Measurements from ENCODE around the gene RAB27A.

DNA sequence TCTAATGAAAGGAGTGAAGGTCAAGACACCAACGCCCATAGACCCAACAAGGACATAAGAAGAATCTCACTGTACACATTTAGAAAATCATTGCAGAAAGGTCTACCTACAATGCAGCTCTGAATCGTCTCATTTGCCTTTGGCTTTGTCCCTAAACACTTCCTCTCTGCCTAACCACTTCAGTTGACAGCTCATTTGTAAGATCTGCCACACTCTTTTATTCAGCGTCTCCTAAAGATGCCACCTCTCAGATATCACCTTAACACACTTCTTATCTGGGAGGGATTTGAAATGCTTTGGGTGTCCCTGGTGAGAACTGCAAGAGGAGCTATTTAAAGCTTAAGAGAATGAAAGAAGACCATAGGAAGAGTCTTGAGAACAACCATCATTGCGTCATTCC lies 38.7 kb downstream of the RAB27A start:
- no peak for TF ChIP-seq EZH2 (IDR thresholded peaks at IDR 0.05; ENCODE audit: borderline replicate concordance, low read depth, low read length, severe bottlenecking)
- TF ChIP-seq, protein P1, sequence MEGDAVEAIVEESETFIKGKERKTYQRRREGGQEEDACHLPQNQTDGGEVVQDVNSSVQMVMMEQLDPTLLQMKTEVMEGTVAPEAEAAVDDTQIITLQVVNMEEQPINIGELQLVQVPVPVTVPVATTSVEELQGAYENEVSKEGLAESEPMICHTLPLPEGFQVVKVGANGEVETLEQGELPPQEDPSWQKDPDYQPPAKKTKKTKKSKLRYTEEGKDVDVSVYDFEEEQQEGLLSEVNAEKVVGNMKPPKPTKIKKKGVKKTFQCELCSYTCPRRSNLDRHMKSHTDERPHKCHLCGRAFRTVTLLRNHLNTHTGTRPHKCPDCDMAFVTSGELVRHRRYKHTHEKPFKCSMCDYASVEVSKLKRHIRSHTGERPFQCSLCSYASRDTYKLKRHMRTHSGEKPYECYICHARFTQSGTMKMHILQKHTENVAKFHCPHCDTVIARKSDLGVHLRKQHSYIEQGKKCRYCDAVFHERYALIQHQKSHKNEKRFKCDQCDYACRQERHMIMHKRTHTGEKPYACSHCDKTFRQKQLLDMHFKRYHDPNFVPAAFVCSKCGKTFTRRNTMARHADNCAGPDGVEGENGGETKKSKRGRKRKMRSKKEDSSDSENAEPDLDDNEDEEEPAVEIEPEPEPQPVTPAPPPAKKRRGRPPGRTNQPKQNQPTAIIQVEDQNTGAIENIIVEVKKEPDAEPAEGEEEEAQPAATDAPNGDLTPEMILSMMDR (IDR thresholded peaks at IDR 0.05; ENCODE audit: borderline replicate concordance, extremely low read depth, low read length, poor library complexity, severe bottlenecking) = no peak
